Measurements from ENCODE around the gene PRPF6.

DNA sequence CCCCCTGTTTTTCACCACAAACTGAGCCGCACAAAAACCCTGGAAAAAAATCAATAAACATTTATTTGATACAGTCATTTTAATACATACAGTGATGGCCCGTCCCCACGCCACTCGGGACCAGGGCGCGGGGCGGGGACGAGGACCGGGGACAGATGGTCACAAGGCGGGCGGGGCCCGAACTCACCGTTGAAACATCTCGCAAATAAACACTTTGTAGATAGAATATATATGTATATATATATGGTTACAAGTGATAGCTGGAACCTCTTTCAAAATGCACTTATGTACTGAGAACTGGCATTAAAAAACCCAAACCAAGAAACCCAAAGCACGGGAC is 24.3 kb upstream of the PRPF6 start:
- TF ChIP-seq, protein P1, sequence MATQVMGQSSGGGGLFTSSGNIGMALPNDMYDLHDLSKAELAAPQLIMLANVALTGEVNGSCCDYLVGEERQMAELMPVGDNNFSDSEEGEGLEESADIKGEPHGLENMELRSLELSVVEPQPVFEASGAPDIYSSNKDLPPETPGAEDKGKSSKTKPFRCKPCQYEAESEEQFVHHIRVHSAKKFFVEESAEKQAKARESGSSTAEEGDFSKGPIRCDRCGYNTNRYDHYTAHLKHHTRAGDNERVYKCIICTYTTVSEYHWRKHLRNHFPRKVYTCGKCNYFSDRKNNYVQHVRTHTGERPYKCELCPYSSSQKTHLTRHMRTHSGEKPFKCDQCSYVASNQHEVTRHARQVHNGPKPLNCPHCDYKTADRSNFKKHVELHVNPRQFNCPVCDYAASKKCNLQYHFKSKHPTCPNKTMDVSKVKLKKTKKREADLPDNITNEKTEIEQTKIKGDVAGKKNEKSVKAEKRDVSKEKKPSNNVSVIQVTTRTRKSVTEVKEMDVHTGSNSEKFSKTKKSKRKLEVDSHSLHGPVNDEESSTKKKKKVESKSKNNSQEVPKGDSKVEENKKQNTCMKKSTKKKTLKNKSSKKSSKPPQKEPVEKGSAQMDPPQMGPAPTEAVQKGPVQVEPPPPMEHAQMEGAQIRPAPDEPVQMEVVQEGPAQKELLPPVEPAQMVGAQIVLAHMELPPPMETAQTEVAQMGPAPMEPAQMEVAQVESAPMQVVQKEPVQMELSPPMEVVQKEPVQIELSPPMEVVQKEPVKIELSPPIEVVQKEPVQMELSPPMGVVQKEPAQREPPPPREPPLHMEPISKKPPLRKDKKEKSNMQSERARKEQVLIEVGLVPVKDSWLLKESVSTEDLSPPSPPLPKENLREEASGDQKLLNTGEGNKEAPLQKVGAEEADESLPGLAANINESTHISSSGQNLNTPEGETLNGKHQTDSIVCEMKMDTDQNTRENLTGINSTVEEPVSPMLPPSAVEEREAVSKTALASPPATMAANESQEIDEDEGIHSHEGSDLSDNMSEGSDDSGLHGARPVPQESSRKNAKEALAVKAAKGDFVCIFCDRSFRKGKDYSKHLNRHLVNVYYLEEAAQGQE (IDR thresholded peaks at IDR 0.05), result no peak
- TF ChIP-seq CEBPB (IDR thresholded peaks at IDR 0.05) (no peak), HOXA7 (CRISPR knock-in tag; IDR thresholded peaks at IDR 0.05) (no peak), TP53 (CRISPR knock-in tag; IDR thresholded peaks at IDR 0.05) (no peak)
- TF ChIP-seq, protein P2, sequence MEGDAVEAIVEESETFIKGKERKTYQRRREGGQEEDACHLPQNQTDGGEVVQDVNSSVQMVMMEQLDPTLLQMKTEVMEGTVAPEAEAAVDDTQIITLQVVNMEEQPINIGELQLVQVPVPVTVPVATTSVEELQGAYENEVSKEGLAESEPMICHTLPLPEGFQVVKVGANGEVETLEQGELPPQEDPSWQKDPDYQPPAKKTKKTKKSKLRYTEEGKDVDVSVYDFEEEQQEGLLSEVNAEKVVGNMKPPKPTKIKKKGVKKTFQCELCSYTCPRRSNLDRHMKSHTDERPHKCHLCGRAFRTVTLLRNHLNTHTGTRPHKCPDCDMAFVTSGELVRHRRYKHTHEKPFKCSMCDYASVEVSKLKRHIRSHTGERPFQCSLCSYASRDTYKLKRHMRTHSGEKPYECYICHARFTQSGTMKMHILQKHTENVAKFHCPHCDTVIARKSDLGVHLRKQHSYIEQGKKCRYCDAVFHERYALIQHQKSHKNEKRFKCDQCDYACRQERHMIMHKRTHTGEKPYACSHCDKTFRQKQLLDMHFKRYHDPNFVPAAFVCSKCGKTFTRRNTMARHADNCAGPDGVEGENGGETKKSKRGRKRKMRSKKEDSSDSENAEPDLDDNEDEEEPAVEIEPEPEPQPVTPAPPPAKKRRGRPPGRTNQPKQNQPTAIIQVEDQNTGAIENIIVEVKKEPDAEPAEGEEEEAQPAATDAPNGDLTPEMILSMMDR (IDR thresholded peaks at IDR 0.05), result no peak
